Dermis microvascular lymphatic vessel endothelial cell (primary cell): Measurements from ENCODE around the gene SP140. TPM values are rescaled to one million over a fixed set of nuclear protein-coding genes. Genes with fewer than 3 reads are reported as not detected.
"Not testable (repeated sequence)": the region's sequence is repeated elsewhere in the genome, so short reads cannot be mapped to it uniquely, and the experiment has no call there.

Experiments
- DNase-seq, 2 donors: peaks; one replicate each; pipeline versions ENCODE4 v3.0.0 to v3.0.0-alpha.2; 2010; ENCODE audit warnings: low read depth in 2 of 2
- total RNA-seq: library from RNA; depleted of rRNA; stranded (reverse); fragments of >200 nt; gene quantifications from 2 replicates; pipeline ENCODE4 v1.2.1, GENCODE V29; 2014

Gene SP140
- 0.13 TPM in 1 of 2 replicates, not detected in the other for total RNA-seq

DNA sequence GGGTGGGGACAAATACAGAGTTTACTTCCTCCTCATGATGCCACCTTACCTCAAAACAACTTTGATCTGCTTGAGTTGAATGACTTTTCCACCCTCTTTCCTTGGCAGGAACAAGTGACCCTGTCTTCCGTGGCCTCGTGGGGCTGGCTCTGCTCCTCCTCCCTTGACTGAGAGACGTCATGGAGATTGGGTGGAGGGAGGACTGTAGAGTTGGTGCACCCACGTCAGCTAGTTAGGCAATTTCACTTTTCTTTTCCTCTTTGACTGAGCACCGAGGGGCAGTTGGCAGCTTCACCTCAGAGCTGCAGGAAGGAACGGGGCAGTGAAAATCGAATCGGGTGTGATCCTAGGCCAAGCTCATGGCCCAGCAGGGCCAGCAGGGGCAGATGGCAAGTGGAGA is at the start of gene SP140:
Gene SP140, plus strand, starts transcription at position 251 of the 400 bp plus-strand sequence. Its CDS starts 109 bp downstream, at position 360.
- no peak for DNase-seq

DNA sequence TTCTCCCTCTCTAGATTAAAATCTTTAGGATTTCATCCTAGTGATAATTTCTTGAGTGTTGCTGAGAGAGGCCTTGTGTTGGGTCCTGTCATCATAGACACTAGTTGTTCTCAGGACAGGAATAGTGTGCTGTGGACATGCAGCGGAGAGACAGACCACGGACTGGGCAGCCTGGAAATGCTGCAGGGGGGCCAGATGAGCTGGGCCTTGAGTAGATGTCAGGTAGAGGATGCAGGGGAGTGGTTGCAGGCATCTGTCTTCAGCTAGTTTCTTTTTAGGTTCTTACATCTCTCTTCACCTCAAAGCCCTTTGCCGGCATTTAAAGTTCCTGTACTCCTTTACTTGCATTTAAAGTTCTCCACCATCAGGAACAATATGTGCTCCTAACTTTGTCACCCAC is 48.5 kb upstream of the SP140 start:
- DNase-seq = no peak

DNA sequence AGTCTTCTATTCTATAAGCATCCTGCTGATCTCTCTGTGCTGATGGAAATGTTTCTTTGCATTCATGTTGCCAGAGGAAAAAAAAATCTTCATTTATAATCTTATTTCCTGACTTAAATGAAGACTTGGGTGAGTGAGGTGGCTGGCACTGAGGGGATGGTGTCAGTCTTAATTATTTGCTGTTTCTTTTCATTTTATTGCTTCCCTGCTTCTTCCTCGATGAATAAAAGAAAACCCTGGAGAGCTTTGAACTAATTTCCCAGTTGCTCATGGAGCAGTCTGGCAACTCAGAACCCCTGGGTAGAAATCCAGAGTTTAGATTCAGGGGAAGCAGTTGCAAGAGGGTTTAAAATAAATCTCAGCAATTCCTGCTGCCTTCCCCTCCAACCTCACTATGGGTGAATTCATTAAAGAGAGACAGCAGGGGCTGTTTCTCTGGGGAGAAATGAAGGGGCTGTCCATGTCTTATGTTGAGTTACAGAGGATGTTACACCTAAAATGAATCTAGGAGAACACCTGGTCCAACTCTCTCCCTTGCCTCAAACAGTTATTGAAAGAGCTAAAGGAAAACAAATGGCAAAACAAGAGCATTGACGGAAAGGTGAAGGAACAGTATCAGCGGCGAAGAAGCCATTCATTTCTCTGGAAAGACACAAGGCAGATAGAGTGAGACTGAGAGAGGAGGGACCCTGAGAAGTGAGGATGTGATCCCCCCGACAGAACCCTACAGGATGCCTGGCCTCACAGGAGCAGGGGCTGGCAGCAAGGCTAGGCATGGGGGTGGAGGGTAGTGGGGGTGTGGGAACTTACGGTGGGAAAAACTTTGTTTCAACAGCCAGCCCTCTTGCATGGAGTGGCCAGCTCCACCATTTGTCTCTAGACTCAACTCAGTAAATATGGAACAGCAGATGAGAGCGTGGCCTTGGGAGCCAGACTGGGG is 46.7 kb upstream of the SP140 start:
- no peak for DNase-seq

DNA sequence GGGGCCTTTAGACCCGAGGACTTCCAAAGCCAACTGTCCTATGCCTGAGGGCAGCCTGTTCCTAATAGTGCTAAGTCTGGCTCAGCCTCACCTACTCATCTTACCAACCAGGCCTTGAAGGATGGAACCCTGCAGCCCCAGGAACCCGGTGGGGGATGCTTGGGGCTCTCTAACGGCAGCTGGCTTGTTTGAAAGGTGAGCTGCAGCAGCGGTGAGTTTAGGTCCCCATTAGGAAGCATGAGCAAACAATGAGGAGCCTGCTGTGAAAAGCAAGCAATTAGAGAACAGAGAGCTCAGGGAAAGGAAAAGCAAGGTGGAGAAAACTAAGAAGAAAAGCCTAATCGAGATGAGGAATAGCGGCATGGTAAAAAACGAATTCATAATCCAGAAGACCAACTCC is 45.6 kb upstream of the SP140 start:
- no peak for DNase-seq

DNA sequence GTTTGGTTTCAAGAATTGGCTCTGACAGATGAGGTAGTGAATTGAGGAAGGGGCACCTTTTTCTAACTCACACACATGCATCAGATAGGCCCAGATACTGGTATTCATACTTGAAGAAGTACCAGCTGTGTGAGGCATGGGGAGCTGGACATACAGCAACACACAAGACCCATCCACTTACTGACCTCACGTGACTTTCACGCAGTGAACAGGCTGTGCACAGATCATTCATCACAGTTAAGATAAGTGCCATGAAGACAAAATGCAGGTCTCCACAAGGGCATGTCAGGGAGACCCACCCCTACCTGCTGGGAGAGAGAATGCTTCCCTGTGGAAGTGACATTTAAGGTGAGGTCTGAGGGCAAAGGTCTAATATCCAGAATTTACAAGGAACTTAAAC is 44.3 kb upstream of the SP140 start:
- DNase-seq = no peak

DNA sequence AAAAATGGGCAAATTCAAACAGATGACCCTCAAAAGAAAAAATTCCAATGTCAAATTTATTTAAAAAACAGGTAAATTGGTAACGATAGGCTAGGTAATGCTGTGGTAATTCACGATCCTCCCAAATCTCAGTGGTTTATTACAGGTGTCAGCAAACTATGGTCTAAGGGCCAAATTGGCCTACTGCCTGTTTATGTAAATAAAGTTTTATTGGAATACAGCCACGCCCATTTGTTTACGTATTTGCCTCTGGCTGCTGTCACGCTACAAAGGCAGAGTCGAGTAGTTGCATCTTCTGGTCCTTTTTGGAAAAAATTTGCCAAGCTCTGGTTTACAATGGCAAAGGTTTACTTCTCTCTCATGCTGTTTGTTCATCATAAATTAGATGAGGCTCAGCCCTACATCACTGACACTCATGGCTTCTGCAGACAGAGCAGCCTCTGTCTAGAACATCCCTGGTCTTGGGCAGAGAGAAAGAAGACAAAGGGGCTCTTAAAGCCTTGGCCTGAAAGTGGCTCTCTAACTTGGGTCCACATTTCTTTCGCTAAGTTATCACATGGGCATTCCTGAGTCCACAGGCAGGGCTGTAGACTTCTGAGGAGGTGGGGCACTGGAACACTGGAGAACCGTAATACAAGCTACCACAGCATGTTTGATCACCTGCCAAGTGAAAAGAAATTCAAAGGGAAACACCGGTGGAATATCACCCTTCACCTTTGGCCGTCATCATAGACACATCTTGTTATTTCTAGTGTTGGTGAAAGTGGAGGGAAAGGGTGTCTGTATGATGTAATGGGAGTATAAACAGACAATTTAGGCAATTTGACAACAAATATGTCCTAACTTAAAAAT is 40.6 kb upstream of the SP140 start:
- no peak for DNase-seq

DNA sequence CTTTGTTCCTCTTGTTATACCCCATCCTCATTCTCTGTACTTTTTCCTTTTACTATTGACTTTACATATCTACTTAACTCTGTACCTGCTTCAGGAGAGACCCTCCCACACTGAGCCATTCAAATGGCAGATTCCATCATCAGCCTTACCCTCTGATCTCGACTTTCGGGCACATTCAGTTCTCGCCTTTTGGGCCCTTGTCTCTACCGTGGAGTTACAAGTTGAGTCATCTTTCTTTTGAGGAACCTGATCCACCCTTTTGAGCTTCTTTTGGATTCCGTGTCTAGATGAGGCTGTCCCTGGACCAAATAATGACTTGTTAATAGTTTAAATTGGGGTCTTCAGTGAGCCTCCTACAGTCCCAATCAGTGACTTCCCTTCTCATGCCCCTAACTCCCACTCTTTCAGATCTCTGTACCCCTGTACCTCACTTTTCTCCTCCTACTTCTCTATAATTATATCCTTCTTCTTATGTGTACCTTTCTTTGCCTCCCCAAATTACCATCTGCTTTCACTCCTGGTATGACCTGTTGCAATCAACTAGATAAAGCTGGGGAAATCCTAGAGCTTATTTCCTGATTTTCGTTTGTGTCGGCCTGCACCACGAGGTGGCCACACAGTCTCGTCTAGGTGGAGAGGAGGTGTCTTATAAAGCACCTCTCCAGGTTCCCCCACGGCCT is 23.0 kb upstream of the SP140 start:
- DNase-seq = no peak

DNA sequence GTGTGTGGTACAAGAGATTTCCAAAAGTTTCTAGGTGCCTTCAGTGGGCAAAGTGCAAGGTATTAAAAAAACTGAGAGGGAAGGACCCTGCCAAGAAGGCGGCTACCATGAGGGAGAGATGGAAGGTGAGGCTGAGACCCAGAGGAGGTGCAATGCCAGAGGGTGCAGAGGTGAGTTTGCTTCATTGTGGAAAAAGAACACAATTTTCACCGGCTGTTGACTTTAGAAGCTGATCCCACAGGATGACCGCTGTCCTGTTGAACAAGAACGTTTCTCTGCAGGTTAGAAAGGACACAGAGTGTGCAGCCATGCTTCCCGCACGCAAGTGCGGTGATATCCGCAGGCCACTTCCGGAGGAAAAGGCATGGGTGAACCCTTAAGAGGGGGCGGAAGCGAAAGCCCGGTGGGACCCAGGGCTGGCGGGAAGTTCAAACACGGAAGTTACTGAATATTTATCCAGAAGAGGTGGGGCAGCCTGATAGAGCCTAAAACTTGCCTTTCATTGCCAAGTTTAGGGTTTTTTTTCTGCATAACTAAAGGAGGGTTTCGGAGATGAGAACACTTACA is 22.3 kb upstream of the SP140 start:
- DNase-seq = no peak

DNA sequence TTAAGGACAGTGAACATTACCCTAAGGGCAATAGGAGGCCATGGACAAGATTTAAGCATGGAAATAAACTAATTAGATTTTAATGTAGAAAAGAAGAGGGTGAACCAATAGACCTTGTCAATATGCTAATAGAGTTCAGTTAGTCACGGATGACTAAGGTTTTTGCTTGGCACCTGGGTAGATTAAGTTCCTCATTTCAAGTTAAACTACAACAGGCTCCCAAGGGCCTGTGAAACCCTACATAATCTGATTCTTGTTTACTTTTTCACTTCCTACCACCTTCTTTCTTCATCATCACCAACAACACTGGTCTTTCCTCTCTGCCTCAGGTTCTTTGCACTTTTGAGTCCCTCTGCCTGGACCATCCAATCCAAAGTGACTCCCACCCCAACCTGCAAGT is 20.5 kb upstream of the SP140 start:
- no peak for DNase-seq

DNA sequence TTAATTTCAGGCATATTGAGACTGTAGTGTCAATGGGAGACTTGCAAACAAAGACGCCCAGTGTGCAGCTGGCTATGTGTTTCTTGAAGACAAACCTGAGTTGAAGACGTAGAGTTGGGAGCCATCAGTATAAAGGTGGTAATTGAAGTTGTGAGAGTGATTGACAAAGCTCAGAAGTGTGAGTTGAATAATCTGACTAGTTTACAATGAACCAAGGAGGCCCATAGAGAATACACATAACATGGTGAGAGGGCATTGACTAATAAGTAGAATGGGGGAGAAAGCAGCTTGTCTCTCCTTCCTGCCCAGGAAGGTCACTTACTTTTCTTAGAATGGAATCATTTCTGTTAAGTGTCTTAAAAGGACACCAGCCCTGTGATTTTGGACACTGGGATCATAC is 19.8 kb upstream of the SP140 start:
- no peak for DNase-seq

DNA sequence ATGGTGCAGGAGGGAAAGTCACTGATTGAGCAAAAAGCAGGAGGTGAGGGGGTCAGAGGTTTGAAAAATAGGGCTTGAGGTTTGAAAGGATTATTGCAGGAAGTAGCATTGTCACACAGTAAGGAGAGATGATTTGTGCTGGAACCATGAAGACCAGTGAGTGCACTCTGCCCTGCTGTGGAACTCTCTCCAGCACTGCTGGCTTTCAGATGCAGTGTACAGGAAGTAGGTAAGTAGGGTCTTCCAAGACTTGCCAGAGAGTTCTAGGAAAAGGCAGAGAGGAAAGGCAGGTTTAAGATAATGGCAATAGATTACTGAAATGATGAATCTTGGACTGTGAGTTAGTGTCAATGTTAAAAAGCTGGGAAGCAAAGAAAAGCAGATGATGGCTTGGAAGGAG is 17.0 kb upstream of the SP140 start:
- no peak for DNase-seq

DNA sequence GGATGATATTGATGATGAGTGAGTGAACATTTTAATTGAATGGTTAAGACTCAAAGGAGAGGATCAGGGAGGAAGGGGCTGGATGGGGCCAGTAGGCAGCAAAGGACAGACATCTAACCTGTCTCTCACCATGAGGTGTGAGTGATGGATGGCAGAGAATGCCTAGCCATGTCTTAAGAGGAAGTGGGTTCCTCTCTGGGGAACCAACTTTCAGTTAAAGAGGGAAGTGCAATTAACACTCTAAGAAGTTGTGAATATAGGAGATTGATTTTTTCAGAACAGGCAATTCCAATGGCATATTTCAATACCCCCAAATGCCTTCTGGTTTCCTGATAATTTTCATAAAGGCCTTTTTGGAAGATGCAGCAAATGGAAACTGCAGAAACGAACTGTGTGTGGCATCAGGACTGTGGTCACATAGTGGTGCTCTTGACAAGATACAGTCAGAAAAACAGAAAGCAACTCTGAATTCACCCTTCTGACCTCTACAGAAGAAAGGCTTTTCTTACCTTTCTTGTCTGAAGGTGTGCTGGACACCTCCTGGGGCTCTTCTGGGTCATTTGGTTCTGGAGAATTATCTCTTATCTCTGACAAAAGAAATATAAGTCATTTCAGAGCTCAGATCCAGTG is 16.0 kb upstream of the SP140 start:
- DNase-seq = no peak

DNA sequence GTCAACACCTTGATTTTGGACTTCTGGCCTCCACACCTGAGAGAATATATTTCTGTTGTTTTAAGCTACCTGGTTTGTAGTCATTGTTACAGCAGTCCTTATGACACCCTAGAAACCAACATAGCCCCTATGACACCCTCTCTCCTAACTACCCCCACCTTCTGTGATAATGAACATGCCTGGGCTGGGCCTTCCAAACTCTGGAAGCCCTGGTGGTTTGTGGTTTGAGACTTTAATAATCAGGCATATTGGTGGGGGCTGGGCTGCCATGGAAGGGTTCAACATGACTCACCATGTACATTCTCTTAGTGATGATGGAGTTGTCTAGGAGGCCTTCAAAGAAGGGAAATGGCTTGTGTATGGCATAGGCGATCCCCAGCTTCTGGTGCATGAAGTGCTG is 9.0 kb upstream of the SP140 start:
- DNase-seq = no peak

DNA sequence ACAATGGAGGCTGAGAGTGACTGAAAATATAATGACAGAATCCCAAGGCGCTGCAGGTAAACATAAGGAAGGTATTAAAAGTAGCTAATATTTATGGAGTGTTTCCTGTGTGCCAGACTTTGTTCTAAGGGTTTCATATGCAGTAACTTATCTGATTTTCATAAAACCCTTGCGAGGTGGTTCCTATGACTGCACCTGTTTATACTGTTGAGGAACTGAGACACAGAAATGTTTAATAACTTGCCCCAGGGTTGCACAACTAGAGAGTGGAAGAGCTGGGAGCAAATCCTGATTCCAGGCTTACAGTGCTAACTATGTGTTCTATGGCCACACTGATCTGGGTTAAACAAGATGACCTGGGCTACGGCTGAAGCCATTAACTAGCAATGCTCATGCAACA is 8.1 kb upstream of the SP140 start:
- no peak for DNase-seq

DNA sequence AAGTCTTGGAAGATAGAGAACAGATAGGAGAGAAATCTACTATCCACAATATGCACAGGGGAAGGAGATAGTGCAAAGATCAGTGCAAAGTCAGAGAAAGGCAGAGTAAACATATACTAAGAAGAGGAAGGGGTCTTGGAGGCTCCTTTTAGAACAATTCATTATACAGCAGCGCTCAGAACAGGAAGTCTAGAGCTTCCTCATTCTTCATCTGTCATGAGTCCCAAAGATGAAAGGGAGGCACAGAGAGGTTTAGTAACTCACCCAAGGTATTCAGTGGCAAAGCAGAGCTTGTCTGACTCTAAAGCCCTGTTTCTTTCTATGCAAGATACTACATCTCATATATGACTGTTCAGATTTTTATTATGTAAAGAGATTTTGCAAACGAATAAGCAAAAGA is 7.1 kb upstream of the SP140 start:
- no peak for DNase-seq

DNA sequence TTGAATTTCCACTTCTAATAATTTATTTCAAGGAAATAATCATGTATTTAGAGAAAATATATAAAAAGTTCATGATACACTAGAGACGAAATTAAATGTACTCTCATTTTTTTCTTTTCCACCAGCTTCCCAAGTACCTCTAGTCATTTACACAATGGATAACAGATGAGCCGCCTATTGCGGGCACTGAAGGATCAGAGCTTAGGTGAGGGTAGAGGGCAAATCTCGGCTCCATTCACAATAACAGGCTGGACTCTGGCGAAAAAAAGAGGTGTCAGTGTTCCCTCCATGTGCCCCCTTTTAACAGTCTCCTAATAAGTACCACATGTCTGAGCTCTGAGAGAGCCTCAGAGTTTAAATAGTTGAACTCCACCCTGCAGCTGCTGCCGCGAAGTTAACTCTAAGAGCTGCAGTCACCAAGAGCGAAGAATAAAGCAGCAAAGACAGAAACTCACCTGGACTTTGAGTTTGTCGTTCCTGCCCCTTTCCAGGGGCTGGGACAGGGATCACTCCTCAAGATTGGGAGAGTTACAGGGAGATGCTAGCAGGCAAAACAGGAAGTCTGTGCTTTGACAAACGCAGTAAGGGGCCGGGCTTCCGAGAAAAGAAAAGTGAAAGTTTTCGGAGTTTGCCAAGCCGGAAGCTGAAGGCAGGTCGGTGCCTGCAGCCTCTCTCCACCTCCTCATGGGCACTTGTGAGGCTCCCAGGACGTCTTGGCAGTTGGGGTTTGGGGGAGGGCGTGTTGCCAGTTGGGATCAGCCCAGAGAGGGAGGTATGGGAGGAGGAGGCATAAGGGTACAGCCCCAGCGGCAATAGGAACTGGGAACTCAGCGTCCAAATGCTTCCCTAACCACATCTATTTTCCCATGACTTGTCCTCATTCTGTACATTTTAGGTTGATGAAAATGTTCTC is 5.9 kb upstream of the SP140 start, which contains the start of gene SP110:
Gene SP110, minus strand, starts transcription at position 566 of the 913 bp plus-strand sequence. CDS start 3,057 bp downstream, outside the sequence.
- DNase-seq = peak in 1 of 2 donors; percentile 63

DNA sequence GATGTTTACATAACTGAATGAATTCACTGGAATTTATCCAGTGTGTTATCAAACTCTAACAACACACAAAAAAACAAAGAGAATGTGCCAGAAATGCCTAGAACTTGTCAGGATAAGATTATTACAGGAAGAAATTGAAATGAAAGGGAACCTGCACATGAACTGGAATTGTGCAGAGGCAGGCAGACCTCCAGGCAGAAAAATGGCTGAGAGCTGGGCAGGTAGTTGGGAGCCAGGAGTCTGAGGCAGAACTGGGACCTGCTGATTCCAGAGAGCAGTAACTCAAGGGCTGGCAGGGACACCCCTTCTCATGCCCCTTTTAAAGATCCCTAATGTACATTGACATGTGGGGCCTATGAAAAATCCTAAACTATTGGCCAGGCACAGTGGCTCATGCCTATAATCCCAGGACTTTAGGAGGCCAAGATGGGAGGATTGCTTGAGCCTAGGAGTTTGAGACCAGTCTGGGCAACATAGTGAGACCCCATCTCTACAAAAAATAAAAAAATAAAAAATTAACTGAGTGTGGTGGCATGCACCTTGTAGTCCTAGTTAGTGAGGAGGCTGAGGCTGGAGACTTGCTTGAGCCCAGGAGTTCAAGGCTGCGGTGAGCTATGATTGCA is 5.1 kb upstream of the SP140 start:
- DNase-seq = no peak

DNA sequence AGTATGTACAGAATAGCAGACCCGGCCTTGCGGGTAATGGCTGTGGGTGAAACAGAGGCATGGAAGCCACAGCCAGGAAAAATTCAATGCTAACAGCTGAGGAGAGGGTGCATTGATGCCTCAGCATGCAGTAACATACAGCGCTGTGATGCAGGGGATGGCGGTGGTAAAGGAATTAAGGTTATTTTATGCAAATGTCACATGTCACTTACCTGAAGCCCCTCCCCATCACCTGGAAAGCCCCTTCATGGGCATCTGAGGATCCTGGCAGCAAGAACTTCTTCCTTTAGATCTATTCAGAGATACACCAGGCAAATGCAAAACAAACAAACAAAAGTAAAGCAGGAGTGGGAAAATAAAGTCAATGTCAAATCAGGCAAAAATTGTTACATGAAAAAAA is 4.0 kb upstream of the SP140 start:
- DNase-seq = no peak

DNA sequence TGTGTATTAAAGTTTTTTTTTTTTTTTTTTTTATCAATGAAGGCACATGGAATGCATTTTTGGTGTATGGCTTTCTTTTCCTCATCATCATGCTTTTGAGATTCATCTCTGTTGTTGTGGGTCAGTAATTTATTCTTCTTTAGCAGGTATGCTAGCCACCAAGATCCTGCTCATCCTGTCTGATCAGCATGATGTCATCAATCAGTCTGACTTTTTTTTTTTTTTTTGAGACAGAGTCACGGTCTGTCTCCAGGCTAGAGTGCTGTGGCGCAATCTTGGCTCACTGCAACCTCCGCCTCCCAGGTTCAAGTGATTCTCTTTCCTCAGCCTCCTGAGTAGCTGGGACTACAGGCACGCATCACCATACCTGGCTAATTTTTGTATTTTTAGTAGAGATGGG is 2.7 kb upstream of the SP140 start:
- not testable (repeated sequence) for DNase-seq
